ENCODE data around the gene PYGM. TPM values are rescaled to one million over a fixed set of nuclear protein-coding genes. Genes with fewer than 3 reads are reported as not detected.

The PYGM gene
- total and polyA plus RNA-seq, 2 of the 8 experiments (the other 6 are each of a cell fraction or from before 2014, with no cell fraction given) = 9.6 to 10.0 TPM

GRCh38 chr11:64762674-64763525, 3.1 kb upstream of the PYGM start (continued):
- TF ChIP-seq, protein P1, sequence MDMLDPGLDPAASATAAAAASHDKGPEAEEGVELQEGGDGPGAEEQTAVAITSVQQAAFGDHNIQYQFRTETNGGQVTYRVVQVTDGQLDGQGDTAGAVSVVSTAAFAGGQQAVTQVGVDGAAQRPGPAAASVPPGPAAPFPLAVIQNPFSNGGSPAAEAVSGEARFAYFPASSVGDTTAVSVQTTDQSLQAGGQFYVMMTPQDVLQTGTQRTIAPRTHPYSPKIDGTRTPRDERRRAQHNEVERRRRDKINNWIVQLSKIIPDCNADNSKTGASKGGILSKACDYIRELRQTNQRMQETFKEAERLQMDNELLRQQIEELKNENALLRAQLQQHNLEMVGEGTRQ (IDR thresholded peaks at IDR 0.05; ENCODE audit: low read length) = no peak
- no peak for TF ChIP-seq SAP30 (IDR thresholded peaks at IDR 0.05; ENCODE audit: insufficient read depth, insufficient replicate concordance, low read length)
- no peak for TF ChIP-seq RAD21 (IDR thresholded peaks at IDR 0.05 in 1 of 2, conservative IDR thresholded peaks at IDR 0.05 in 1 of 2; ENCODE audit: low read depth in 2 of 2, low read length in 2 of 2)
- no peak for TF ChIP-seq GABPA (IDR thresholded peaks at IDR 0.05; ENCODE audit: borderline replicate concordance, insufficient read depth, low read length)
- no peak for TF ChIP-seq CHD2 (IDR thresholded peaks at IDR 0.05; ENCODE audit: low read length)
- 0 out of 3 replicates have a peak, but pooled peaks of 1 of the 2 experiments have one; percentile 38 for TF ChIP-seq EP300 (IDR thresholded peaks at IDR 0.05; ENCODE audit: borderline replicate concordance in 1 of 2, low read depth in 2 of 2, low read length in 2 of 2)
- TF ChIP-seq POU5F1 (IDR thresholded peaks at IDR 0.05; ENCODE audit: low read depth, low read length) = peak; percentile 3; the same call in 1 of the 2 replicates
- TF ChIP-seq PHF8 (conservative IDR thresholded peaks at IDR 0.05; ENCODE audit: low read depth, low read length) = no peak
